ENCODE measurements around the gene SNRK.

GRCh38 chr3:43291546-43291945 is 5.2 kb downstream of the SNRK start:
- TF ChIP-seq RAD21 (IDR thresholded peaks at IDR 0.05; ENCODE audit: low read depth) (no peak), ATF3 (IDR thresholded peaks at IDR 0.05) (no peak), POLR2A (IDR thresholded peaks at IDR 0.05; ENCODE audit: borderline replicate concordance, extremely low read depth, insufficient read depth, insufficient read length) (no peak), SIN3A (IDR thresholded peaks at IDR 0.05; ENCODE audit: low read depth) (no peak), CTCF (IDR thresholded peaks at IDR 0.05 in 2 of 3, conservative IDR thresholded peaks at IDR 0.05 in 1 of 3; ENCODE audit: borderline replicate concordance in 1 of 3, insufficient read depth in 1 of 3, low read depth in 2 of 3, low read length in 2 of 3) (no peak), YY1 (IDR thresholded peaks at IDR 0.05; ENCODE audit: extremely low read depth, insufficient replicate concordance, low read depth, low read length) (no peak), EZH2 (IDR thresholded peaks at IDR 0.05) (no peak), TCF7L2 (IDR thresholded peaks at IDR 0.05; ENCODE audit: borderline replicate concordance, extremely low read depth, insufficient read depth, insufficient read length) (no peak), SRF (IDR thresholded peaks at IDR 0.05; ENCODE audit: low read depth) (no peak), POLR2AphosphoS5 (IDR thresholded peaks at IDR 0.05; ENCODE audit: low read depth, low read length) (no peak), SP1 (IDR thresholded peaks at IDR 0.05; ENCODE audit: low read depth) (no peak), CEBPB (IDR thresholded peaks at IDR 0.05; ENCODE audit: low read depth) (no peak)
- TF ChIP-seq, protein P1, sequence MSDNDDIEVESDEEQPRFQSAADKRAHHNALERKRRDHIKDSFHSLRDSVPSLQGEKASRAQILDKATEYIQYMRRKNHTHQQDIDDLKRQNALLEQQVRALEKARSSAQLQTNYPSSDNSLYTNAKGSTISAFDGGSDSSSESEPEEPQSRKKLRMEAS (IDR thresholded peaks at IDR 0.05) = no peak

Data from HCT116 (cell line).